Central memory CD8-positive, alpha-beta T cell (primary cell): ENCODE results near the gene NRSN2.
"Not testable (repeated sequence)": the region's sequence is repeated elsewhere in the genome, so short reads cannot be mapped to it uniquely, and the experiment has no call there.

Experiments used
- ATAC-seq: fragments of 150-1000 bp; cut with Tn5 transposase; replicated peaks from 2 replicates; pipeline ENCODE4 v1.10.0; 2022; ENCODE audit warnings: mild to moderate bottlenecking, moderate FRiP score, moderate number of reproducible peaks; ENCODE audit not compliant: poor library complexity, severe bottlenecking; ENCODE audit errors: extremely low read depth
- DNase-seq, 2 donors: peaks; one replicate each; pipeline ENCODE4 v3.0.0; 2021; ENCODE audit warnings: low spot score in 2 of 2
- H3K27ac Mint-ChIP-seq: one replicate; pipeline ENCODE4 v1.8.0; 2022; ENCODE audit warnings: low read depth, mild to moderate bottlenecking, moderate library complexity, mixed read lengths
- H3K27me3 Mint-ChIP-seq: one replicate; pipeline ENCODE4 v1.8.0; 2022; ENCODE audit warnings: mixed read lengths
- H3K36me3 Mint-ChIP-seq: one replicate; pipeline ENCODE4 v1.8.0; 2022; ENCODE audit warnings: mild to moderate bottlenecking, moderate library complexity, mixed read lengths; ENCODE audit not compliant: insufficient read depth
- H3K4me1 Mint-ChIP-seq: one replicate; pipeline ENCODE4 v1.8.0; 2022; ENCODE audit warnings: mixed read lengths
- H3K4me3 Mint-ChIP-seq: one replicate; pipeline ENCODE4 v1.8.0; 2022; ENCODE audit warnings: mild to moderate bottlenecking, moderate library complexity, mixed read lengths
- H3K9me3 Mint-ChIP-seq: one replicate; pipeline ENCODE4 v1.8.0; 2022; ENCODE audit warnings: mixed read lengths

NRSN2 gene

GRCh38 chr20:328027-328974 is 18.6 kb upstream of the NRSN2 start:
- DNase-seq, result no peak
- peak overlapping the region; percentile 77 for H3K27ac Mint-ChIP-seq
- no peaks in the 10 kb centered on the region for H3K9me3 Mint-ChIP-seq
- H3K27me3 Mint-ChIP-seq, result no peaks in the 10 kb centered on the region
- peaks cover 3% of the 10 kb centered on the region for H3K36me3 Mint-ChIP-seq
- H3K4me1 Mint-ChIP-seq, result peaks cover 10% of the 10 kb centered on the region
- no peak for ATAC-seq
- peak overlapping the region; percentile 68 for H3K4me3 Mint-ChIP-seq

GRCh38 chr20:328975-329695 is 17.8 kb upstream of the NRSN2 start:
- H3K27ac Mint-ChIP-seq, result no peak overlapping the region
- no peaks in the 10 kb centered on the region for H3K27me3 Mint-ChIP-seq
- no peak for DNase-seq
- no peak for ATAC-seq
- H3K36me3 Mint-ChIP-seq, result peaks cover 3% of the 10 kb centered on the region
- peaks cover 10% of the 10 kb centered on the region for H3K4me1 Mint-ChIP-seq
- H3K9me3 Mint-ChIP-seq, result no peaks in the 10 kb centered on the region
- peak overlapping the region; percentile 68 for H3K4me3 Mint-ChIP-seq

- H3K36me3 Mint-ChIP-seq, result peaks cover 2% of the 10 kb centered on the region
- peaks cover 10% of the 10 kb centered on the region for H3K4me1 Mint-ChIP-seq
- H3K27me3 Mint-ChIP-seq, result no peaks in the 10 kb centered on the region
- no peak for DNase-seq
- H3K27ac Mint-ChIP-seq, result no peak overlapping the region
- H3K4me3 Mint-ChIP-seq, result no peak overlapping the region
- ATAC-seq, result no peak
- no peaks in the 10 kb centered on the region for H3K9me3 Mint-ChIP-seq
These were observed 17.1 kb upstream of the NRSN2 start for GRCh38 chr20:329851-330232.

- H3K27me3 Mint-ChIP-seq, result no peaks in the 10 kb centered on the region
- no peaks in the 10 kb centered on the region for H3K9me3 Mint-ChIP-seq
- DNase-seq (peak; percentile 34 to 49), ATAC-seq (peak; percentile 43)
- no peak overlapping the region for H3K4me3 Mint-ChIP-seq
- H3K27ac Mint-ChIP-seq, result no peak overlapping the region
- peaks cover 10% of the 10 kb centered on the region for H3K4me1 Mint-ChIP-seq
- no peaks in the 10 kb centered on the region for H3K36me3 Mint-ChIP-seq
These were observed 16.4 kb upstream of the NRSN2 start for GRCh38 chr20:330233-331149.

- no peaks in the 10 kb centered on the region for H3K9me3 Mint-ChIP-seq
- H3K4me1 Mint-ChIP-seq, result no peaks in the 10 kb centered on the region
- DNase-seq (no peak), ATAC-seq (no peak)
- H3K27me3 Mint-ChIP-seq, result no peaks in the 10 kb centered on the region
- no peak overlapping the region for H3K4me3 Mint-ChIP-seq
- H3K36me3 Mint-ChIP-seq, result no peaks in the 10 kb centered on the region
- no peak overlapping the region for H3K27ac Mint-ChIP-seq
These were observed 12.3 kb upstream of the NRSN2 start for GRCh38 chr20:334578-334977.

- DNase-seq, H3K4me3 Mint-ChIP-seq, ATAC-seq, H3K27ac Mint-ChIP-seq, H3K27me3 Mint-ChIP-seq, H3K4me1 Mint-ChIP-seq, H3K36me3 Mint-ChIP-seq, H3K9me3 Mint-ChIP-seq: not testable (repeated sequence)
These were observed 10.9 kb upstream of the NRSN2 start for GRCh38 chr20:336040-336439.

GRCh38 chr20:341682-342081 is 5.2 kb upstream of the NRSN2 start:
- Mint-ChIP-seq H3K27me3 (no peaks in the 10 kb centered on the region), H3K4me1 (peaks cover 7% of the 10 kb centered on the region), H3K36me3 (no peaks in the 10 kb centered on the region), H3K9me3 (no peaks in the 10 kb centered on the region), H3K4me3 (no peak overlapping the region), H3K27ac (no peak overlapping the region)
- DNase-seq, result no peak
- ATAC-seq, result no peak

GRCh38 chr20:343107-343506 is 3.8 kb upstream of the NRSN2 start:
- DNase-seq, result no peak
- Mint-ChIP-seq H3K4me1 (peaks cover 10% of the 10 kb centered on the region), H3K9me3 (no peaks in the 10 kb centered on the region), H3K27ac (no peak overlapping the region), H3K27me3 (no peaks in the 10 kb centered on the region), H3K36me3 (peaks cover under 1% of the 10 kb centered on the region), H3K4me3 (no peak overlapping the region)
- no peak for ATAC-seq

GRCh38 chr20:346033-346639 is 775 bp upstream of the NRSN2 start:
- ATAC-seq, result no peak
- peak overlapping the region; percentile 88 for H3K4me3 Mint-ChIP-seq
- no peaks in the 10 kb centered on the region for H3K9me3 Mint-ChIP-seq
- peaks cover 16% of the 10 kb centered on the region for H3K4me1 Mint-ChIP-seq
- H3K27me3 Mint-ChIP-seq, result no peaks in the 10 kb centered on the region
- peak overlapping the region; percentile 94 for H3K27ac Mint-ChIP-seq
- no peak for DNase-seq
- H3K36me3 Mint-ChIP-seq, result peaks cover 5% of the 10 kb centered on the region

- Mint-ChIP-seq H3K9me3 (no peaks in the 10 kb centered on the region), H3K36me3 (peaks cover 5% of the 10 kb centered on the region), H3K27me3 (no peaks in the 10 kb centered on the region), H3K4me1 (peaks cover 21% of the 10 kb centered on the region), H3K4me3 (peak overlapping the region; percentile 88), H3K27ac (no peak overlapping the region)
- DNase-seq (no peak), ATAC-seq (no peak)
These were observed 367 bp downstream of the NRSN2 start for GRCh38 chr20:347317-347639.

- H3K27ac Mint-ChIP-seq, result peak overlapping the region; percentile 78
- H3K4me3 Mint-ChIP-seq, result peak overlapping the region; percentile 88
- no peaks in the 10 kb centered on the region for H3K27me3 Mint-ChIP-seq
- ATAC-seq (peak; percentile 74), DNase-seq (no peak)
- no peaks in the 10 kb centered on the region for H3K9me3 Mint-ChIP-seq
- H3K4me1 Mint-ChIP-seq, result peaks cover 21% of the 10 kb centered on the region
- H3K36me3 Mint-ChIP-seq, result peaks cover 5% of the 10 kb centered on the region
These were observed 951 bp downstream of the NRSN2 start for GRCh38 chr20:347640-348484.
